K562 (cell line): ENCODE measurements around the gene ST6GAL1.
"Not testable (repeated sequence)": the region's sequence is repeated elsewhere in the genome, so short reads cannot be mapped to it uniquely, and the experiment has no call there.

Experiments used
- ATF3 ChIP-seq, 2 experiments: fragments of 450-650 bp in 1 of 2; sonication (generic) in 1 of 2; formaldehyde crosslinking in 1 of 2; IDR thresholded peaks in 1 of 2; conservative IDR thresholded peaks in 1 of 2; 2 replicates each; pipeline versions ENCODE4 v1.6.1 to v1.8.1; 2016 to 2023; ENCODE audit warnings: mild to moderate bottlenecking in 2 of 2, moderate library complexity in 2 of 2, inconsistent platforms in 1 of 2, missing genetic modification reagents in 1 of 2
- HDAC6 ChIP-seq: IDR thresholded peaks from 2 replicates; pipeline ENCODE4 v1.6.1; 2012; ENCODE audit warnings: low read depth, mild to moderate bottlenecking, control low read depth, inconsistent platforms, low read length, moderate library complexity
- PCBP2 ChIP-seq: fragments of 200-400 bp; formaldehyde crosslinking; IDR thresholded peaks from 2 replicates; pipeline ENCODE4 v1.6.1; 2018; ENCODE audit warnings: low read length, low read depth, mild to moderate bottlenecking, moderate library complexity; ENCODE audit not compliant: poor library complexity, severe bottlenecking
- POLR2AphosphoS5 ChIP-seq: IDR thresholded peaks from 2 replicates; pipeline ENCODE4 v1.6.1; 2011; ENCODE audit warnings: mild to moderate bottlenecking, low read depth, low read length, moderate library complexity; ENCODE audit not compliant: control insufficient read depth, insufficient read depth
- SP2 ChIP-seq: IDR thresholded peaks from 2 replicates; pipeline ENCODE4 v1.6.1; 2011; ENCODE audit warnings: mild to moderate bottlenecking, low read depth, low read length, moderate library complexity; ENCODE audit not compliant: poor library complexity, severe bottlenecking; ENCODE audit errors: extremely low read depth
- THAP7 ChIP-seq: fragments of 250-450 bp; sonication (Bioruptor Pico); IDR thresholded peaks from 2 replicates; pipeline ENCODE4 v1.5.0; 2021

- not testable (repeated sequence) for TF ChIP-seq THAP7; POLR2AphosphoS5; SP2; PCBP2; HDAC6; ATF3 (IDR thresholded peaks at IDR 0.05); ATF3 (CRISPR knock-in tag; conservative IDR thresholded peaks at IDR 0.05)
Measured at GRCh38 chr3:186992096-186992495, 61.8 kb downstream of the ST6GAL1 start.
